OCI-LY1 (cell line): ENCODE data around the gene METTL1.

Experiments
- H2AFZ ChIP-seq: fragments of 200-600 bp; sonication (generic), shearing (Covaris generic); 2 replicates; pipeline ENCODE4 v1.6.0; 2014; ENCODE audit warnings: antibody characterized with exemption, mild to moderate bottlenecking, low read length
- H3F3A ChIP-seq: fragments of 200-600 bp; sonication (generic), shearing (Covaris generic); 2 replicates; pipeline ENCODE4 v1.6.0; 2014; ENCODE audit warnings: mild to moderate bottlenecking, antibody characterized with exemption, low read length, moderate library complexity; ENCODE audit not compliant: insufficient read depth
- H3K27ac ChIP-seq: fragments of 200-600 bp; sonication (generic); 2 replicates; pipeline ENCODE4 v1.5.1; 2014; ENCODE audit warnings: low read length, mixed run types, mild to moderate bottlenecking, low read depth; ENCODE audit not compliant: poor library complexity, severe bottlenecking
- H3K27me3 ChIP-seq: fragments of 200-600 bp; sonication (generic); 2 replicates; pipeline ENCODE4 v1.6.0; 2014; ENCODE audit warnings: antibody characterized with exemption, mild to moderate bottlenecking, low read length, moderate library complexity; ENCODE audit not compliant: insufficient read depth
- H3K36me3 ChIP-seq: fragments of 200-600 bp; sonication (generic); 2 replicates; pipeline ENCODE4 v1.6.1; 2014; ENCODE audit warnings: mild to moderate bottlenecking, antibody characterized with exemption, low read length, moderate library complexity, mixed read lengths; ENCODE audit not compliant: insufficient read depth
- H3K4me1 ChIP-seq: fragments of 200-600 bp; sonication (generic); 2 replicates; pipeline ENCODE4 v1.5.1; 2014; ENCODE audit warnings: mild to moderate bottlenecking, low read length, moderate library complexity; ENCODE audit not compliant: insufficient read depth, severe bottlenecking
- H3K4me2 ChIP-seq: fragments of 200-600 bp; sonication (generic), shearing (Covaris generic); 2 replicates; pipeline ENCODE4 v1.6.1; 2014; ENCODE audit warnings: low read length
- H3K4me3 ChIP-seq: fragments of 200-600 bp; sonication (generic); 2 replicates; pipeline ENCODE4 v1.5.1; 2014; ENCODE audit warnings: low read length, low read depth, mild to moderate bottlenecking, mixed read lengths; ENCODE audit not compliant: poor library complexity, severe bottlenecking
- H3K79me2 ChIP-seq: fragments of 200-600 bp; shearing (Covaris generic); 2 replicates; pipeline ENCODE4 v1.6.1; 2016; ENCODE audit warnings: mixed run types, low read length, mixed read lengths; ENCODE audit not compliant: insufficient read depth
- H3K9ac ChIP-seq: fragments of 200-600 bp; sonication (generic), shearing (Covaris generic); 2 replicates; pipeline ENCODE4 v1.6.1; 2014; ENCODE audit warnings: mild to moderate bottlenecking, low read length, mixed read lengths
- H3K9me2 ChIP-seq: fragments of 200-600 bp; sonication (generic), shearing (Covaris generic); 2 replicates; pipeline ENCODE4 v1.6.1; 2014; ENCODE audit warnings: low read depth, mild to moderate bottlenecking, low read length, mixed read lengths
- H3K9me3 ChIP-seq: fragments of 200-600 bp; shearing (Covaris generic); 2 replicates; pipeline ENCODE4 v1.6.1; 2014; ENCODE audit warnings: low read length, mixed read lengths
- H4K20me1 ChIP-seq: fragments of 200-600 bp; sonication (generic), shearing (Covaris generic); 2 replicates; pipeline ENCODE4 v1.6.0; 2016; ENCODE audit warnings: mild to moderate bottlenecking, low read length; ENCODE audit not compliant: insufficient read depth
- EZH2 ChIP-seq: fragments of 200-600 bp; sonication (generic), shearing (Covaris generic); IDR thresholded peaks from 2 replicates; pipeline ENCODE4 v1.8.0; 2017; ENCODE audit warnings: borderline replicate concordance, mixed run types, mild to moderate bottlenecking, antibody characterized with exemption, low read length, moderate library complexity, mixed read lengths
- TF ChIP-seq, protein P1 (sequence below): fragments of 200-600 bp; sonication (generic), shearing (Covaris generic); IDR thresholded peaks from 2 replicates; pipeline ENCODE4 v1.5.1; 2017; ENCODE audit warnings: mild to moderate bottlenecking, antibody characterized with exemption, low read length, moderate library complexity, mixed read lengths

METTL1 gene

DNA sequence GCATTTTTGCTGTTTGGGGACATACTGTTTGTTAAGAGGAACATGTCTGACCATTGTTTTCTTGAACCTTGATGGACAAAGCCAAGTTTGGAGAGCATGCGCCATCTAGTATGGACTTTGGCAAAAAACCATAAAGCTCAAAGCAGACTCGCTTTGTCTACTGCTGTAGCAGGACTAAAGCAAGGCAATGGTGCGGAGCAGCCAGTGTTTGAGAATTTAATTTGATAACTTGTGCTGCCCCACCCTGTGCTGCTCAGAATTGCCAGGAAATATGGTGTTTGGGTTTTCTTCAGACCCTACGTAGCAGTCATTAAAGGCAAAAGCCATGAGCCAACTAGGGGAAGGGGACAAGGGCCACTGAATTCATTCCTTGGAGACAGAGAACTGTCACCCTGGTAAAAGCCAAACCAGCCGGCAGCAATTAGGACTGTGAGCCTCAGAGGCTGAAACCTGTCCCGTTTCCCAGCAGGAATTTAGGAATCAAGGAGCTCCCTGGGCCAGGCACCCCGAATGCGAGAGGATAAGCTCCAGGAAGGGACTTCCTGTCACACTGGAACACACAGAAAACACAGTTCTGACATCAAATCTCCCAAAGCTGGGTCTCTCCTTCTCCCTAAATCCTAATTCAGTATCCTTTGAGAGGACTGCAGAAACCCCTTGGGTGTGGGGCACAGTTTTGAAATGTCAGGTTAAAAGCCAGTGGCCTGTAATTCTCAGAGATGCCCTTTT, 45.5 kb upstream of the METTL1 start:
- H2AFZ ChIP-seq, result no peak overlapping the region
- H3F3A ChIP-seq, result no peaks in the 10 kb centered on the region
- H3K9me3 ChIP-seq, result no peaks in the 10 kb centered on the region
- no peak for TF ChIP-seq EZH2
- TF ChIP-seq, protein P1, sequence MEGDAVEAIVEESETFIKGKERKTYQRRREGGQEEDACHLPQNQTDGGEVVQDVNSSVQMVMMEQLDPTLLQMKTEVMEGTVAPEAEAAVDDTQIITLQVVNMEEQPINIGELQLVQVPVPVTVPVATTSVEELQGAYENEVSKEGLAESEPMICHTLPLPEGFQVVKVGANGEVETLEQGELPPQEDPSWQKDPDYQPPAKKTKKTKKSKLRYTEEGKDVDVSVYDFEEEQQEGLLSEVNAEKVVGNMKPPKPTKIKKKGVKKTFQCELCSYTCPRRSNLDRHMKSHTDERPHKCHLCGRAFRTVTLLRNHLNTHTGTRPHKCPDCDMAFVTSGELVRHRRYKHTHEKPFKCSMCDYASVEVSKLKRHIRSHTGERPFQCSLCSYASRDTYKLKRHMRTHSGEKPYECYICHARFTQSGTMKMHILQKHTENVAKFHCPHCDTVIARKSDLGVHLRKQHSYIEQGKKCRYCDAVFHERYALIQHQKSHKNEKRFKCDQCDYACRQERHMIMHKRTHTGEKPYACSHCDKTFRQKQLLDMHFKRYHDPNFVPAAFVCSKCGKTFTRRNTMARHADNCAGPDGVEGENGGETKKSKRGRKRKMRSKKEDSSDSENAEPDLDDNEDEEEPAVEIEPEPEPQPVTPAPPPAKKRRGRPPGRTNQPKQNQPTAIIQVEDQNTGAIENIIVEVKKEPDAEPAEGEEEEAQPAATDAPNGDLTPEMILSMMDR, result no peak
- no peak overlapping the region for H3K9ac ChIP-seq
- no peaks in the 10 kb centered on the region for H3K4me1 ChIP-seq
- H3K9me2 ChIP-seq, result no peaks in the 10 kb centered on the region
- no peak overlapping the region for H3K4me3 ChIP-seq
- H3K27me3 ChIP-seq, result no peaks in the 10 kb centered on the region
- no peak overlapping the region for H3K27ac ChIP-seq
- no peaks in the 10 kb centered on the region for H4K20me1 ChIP-seq
- no peak overlapping the region for H3K4me2 ChIP-seq
- H3K79me2 ChIP-seq, result no peaks in the 10 kb centered on the region
- no peaks in the 10 kb centered on the region; the same call in 1 of the 2 replicates for H3K36me3 ChIP-seq

- no peak overlapping the region for H3K27ac ChIP-seq
- no peaks in the 10 kb centered on the region for H3K9me2 ChIP-seq
- H3K4me1 ChIP-seq, result no peaks in the 10 kb centered on the region
- H3K36me3 ChIP-seq, result no peaks in the 10 kb centered on the region
- H3K9ac ChIP-seq, result no peak overlapping the region
- H2AFZ ChIP-seq, result no peak overlapping the region
- H3K4me2 ChIP-seq, result no peak overlapping the region
- H3K4me3 ChIP-seq, result no peak overlapping the region
- H3K27me3 ChIP-seq, result no peaks in the 10 kb centered on the region
- TF ChIP-seq, protein P1, result no peak
- TF ChIP-seq EZH2, result no peak
- H4K20me1 ChIP-seq, result no peaks in the 10 kb centered on the region
- H3F3A ChIP-seq, result no peaks in the 10 kb centered on the region
- no peaks in the 10 kb centered on the region for H3K79me2 ChIP-seq
- H3K9me3 ChIP-seq, result no peaks in the 10 kb centered on the region
These were observed 44.9 kb upstream of the METTL1 start for GRCh38 chr12:57816855-57817151.

GRCh38 chr12:57816001-57816854, 44.3 kb upstream of the METTL1 start:
- H2AFZ ChIP-seq, result no peak overlapping the region
- H3K27ac ChIP-seq, result no peak overlapping the region
- H3K4me2 ChIP-seq, result no peak overlapping the region

More at GRCh38 chr12:57816001-57816854, 44.3 kb upstream of the METTL1 start:
- H3K9me3 ChIP-seq, result no peaks in the 10 kb centered on the region
- no peaks in the 10 kb centered on the region for H3K36me3 ChIP-seq
- H3K9ac ChIP-seq, result no peak overlapping the region
- no peaks in the 10 kb centered on the region for H3K79me2 ChIP-seq
- TF ChIP-seq, protein P1, result no peak
- TF ChIP-seq EZH2, result no peak
- H3K9me2 ChIP-seq, result no peaks in the 10 kb centered on the region
- H3K4me1 ChIP-seq, result no peaks in the 10 kb centered on the region
- no peaks in the 10 kb centered on the region for H3K27me3 ChIP-seq
- H3F3A ChIP-seq, result no peaks in the 10 kb centered on the region
- no peak overlapping the region for H3K4me3 ChIP-seq
- no peaks in the 10 kb centered on the region for H4K20me1 ChIP-seq
